ENCODE data around the gene GSTT4.

The GSTT4 gene

DNA sequence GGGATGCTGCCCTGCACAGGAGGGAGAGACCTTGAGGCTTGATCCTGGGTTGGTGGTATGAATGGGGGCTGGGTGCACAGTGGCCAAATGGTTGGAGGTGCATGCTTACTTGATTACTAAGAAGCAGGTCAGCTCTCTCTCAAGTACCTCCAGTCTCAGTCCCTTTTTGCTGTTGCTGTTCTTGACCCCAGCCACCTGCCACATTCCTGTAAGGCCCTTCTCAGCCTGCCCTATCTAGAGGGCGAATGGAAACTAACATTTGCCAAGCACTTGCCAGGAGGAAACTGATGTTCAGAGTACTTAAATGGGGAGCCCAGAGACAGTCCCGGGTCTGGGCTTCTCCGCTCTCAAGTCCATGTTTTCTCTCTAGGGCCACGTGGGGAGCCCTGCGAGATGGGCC lies 45.8 kb upstream of the GSTT4 start:
- no peak overlapping the region for H3K4me2 ChIP-seq (ENCODE audit: insufficient read depth, low read length)
- H3K36me3 ChIP-seq (ENCODE audit: insufficient read depth, low read length) = peaks cover 91% of the 10 kb centered on the region
- no peaks in the 10 kb centered on the region for H4K20me1 ChIP-seq (ENCODE audit: insufficient read depth, low read length)
- DNase-seq (no peak), ATAC-seq (ENCODE audit: insufficient read depth, low read depth) (no peak)
- H2AFZ ChIP-seq (ENCODE audit: low read depth, low read length) = no peak overlapping the region
- H3K4me1 ChIP-seq (ENCODE audit: insufficient read depth, low read length) = no peaks in the 10 kb centered on the region
- no peak overlapping the region for H3K4me3 ChIP-seq (ENCODE audit: low read depth in 1 of 2, low read length in 2 of 2)
- H3K9me3 ChIP-seq (ENCODE audit: insufficient read depth, low read length, severe bottlenecking) = no peaks in the 10 kb centered on the region
- no peak overlapping the region for H3K9ac ChIP-seq (ENCODE audit: low read depth, low read length)
- no peaks in the 10 kb centered on the region for H3K79me2 ChIP-seq (ENCODE audit: insufficient read depth, low read length)
- H3K27me3 ChIP-seq (ENCODE audit: insufficient read depth, low read length, poor library complexity) = no peaks in the 10 kb centered on the region
- TF ChIP-seq EZH2 (IDR thresholded peaks at IDR 0.05; ENCODE audit: borderline replicate concordance, low read depth, low read length, severe bottlenecking) = no peak
- TF ChIP-seq CTCF (IDR thresholded peaks at IDR 0.05; ENCODE audit: borderline replicate concordance, extremely low read depth, low read length, poor library complexity, severe bottlenecking) = no peak
- H3K27ac ChIP-seq (ENCODE audit: low read length) = no peak overlapping the region

DNA sequence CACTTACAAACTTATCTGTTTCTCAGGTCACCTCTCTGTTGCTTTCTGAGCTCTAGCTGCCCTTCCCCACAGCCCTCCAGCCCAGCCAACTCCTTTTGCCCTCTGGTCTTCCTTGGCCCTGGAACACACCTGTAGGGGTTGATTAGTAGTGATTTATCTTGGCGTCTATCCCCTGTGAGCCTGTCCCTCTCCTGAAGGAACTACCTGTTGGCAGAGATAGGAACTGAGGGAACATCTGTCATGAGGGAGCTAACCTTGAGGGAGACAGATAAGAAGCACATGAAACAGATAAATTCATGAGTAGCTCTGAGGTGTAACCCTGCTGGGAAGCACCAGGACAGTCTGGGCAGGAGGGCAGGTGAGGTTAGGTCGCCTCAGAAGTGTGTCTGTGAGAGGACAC lies 44.7 kb upstream of the GSTT4 start:
- no peak overlapping the region for H3K4me3 ChIP-seq (ENCODE audit: low read depth in 1 of 2, low read length in 2 of 2)
- peaks cover 92% of the 10 kb centered on the region for H3K36me3 ChIP-seq (ENCODE audit: insufficient read depth, low read length)
- ATAC-seq (ENCODE audit: insufficient read depth, low read depth) = no peak
- TF ChIP-seq EZH2 (IDR thresholded peaks at IDR 0.05; ENCODE audit: borderline replicate concordance, low read depth, low read length, severe bottlenecking) (no peak), CTCF (IDR thresholded peaks at IDR 0.05; ENCODE audit: borderline replicate concordance, extremely low read depth, low read length, poor library complexity, severe bottlenecking) (no peak)
- H3K4me1 ChIP-seq (ENCODE audit: insufficient read depth, low read length) = no peaks in the 10 kb centered on the region
- no peaks in the 10 kb centered on the region for H4K20me1 ChIP-seq (ENCODE audit: insufficient read depth, low read length)
- no peaks in the 10 kb centered on the region for H3K9me3 ChIP-seq (ENCODE audit: insufficient read depth, low read length, severe bottlenecking)
- H3K79me2 ChIP-seq (ENCODE audit: insufficient read depth, low read length) = no peaks in the 10 kb centered on the region
- no peak overlapping the region for H3K27ac ChIP-seq (ENCODE audit: low read length)
- H2AFZ ChIP-seq (ENCODE audit: low read depth, low read length) = no peak overlapping the region
- H3K9ac ChIP-seq (ENCODE audit: low read depth, low read length) = no peak overlapping the region
- no peak overlapping the region for H3K4me2 ChIP-seq (ENCODE audit: insufficient read depth, low read length)
- DNase-seq = no peak
- no peaks in the 10 kb centered on the region for H3K27me3 ChIP-seq (ENCODE audit: insufficient read depth, low read length, poor library complexity)

DNA sequence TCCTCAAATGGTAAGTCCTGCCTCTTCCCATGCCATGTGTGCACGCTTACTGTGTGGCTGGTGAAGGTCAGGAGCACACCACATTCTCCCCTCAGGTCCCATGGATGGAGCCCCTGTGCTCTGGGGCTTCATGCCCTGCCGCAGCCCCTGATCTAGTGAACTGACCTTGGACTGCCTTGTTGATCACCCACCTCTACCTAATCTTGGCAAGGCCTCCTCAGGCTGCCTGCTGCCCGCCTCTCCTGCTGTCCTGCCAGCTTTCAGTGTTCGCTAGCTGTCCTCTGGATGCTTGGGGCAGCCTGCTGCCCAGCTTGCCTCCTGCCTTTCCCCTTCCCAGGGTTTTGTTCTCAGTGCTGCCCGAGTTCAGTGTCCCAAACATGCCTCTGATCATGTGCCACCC lies 44.0 kb upstream of the GSTT4 start:
- Histone ChIP-seq H3K9me3 (ENCODE audit: insufficient read depth, low read length, severe bottlenecking) (no peaks in the 10 kb centered on the region), H3K9ac (ENCODE audit: low read depth, low read length) (no peak overlapping the region), H3K4me2 (ENCODE audit: insufficient read depth, low read length) (no peak overlapping the region), H4K20me1 (ENCODE audit: insufficient read depth, low read length) (no peaks in the 10 kb centered on the region), H3K4me3 (ENCODE audit: low read depth in 1 of 2, low read length in 2 of 2) (no peak overlapping the region), H3K79me2 (ENCODE audit: insufficient read depth, low read length) (no peaks in the 10 kb centered on the region), H3K36me3 (ENCODE audit: insufficient read depth, low read length) (peaks cover 92% of the 10 kb centered on the region), H3K4me1 (ENCODE audit: insufficient read depth, low read length) (no peaks in the 10 kb centered on the region), H3K27ac (ENCODE audit: low read length) (no peak overlapping the region), H3K27me3 (ENCODE audit: insufficient read depth, low read length, poor library complexity) (no peaks in the 10 kb centered on the region), H2AFZ (ENCODE audit: low read depth, low read length) (no peak overlapping the region)
- ATAC-seq (ENCODE audit: insufficient read depth, low read depth) (no peak), DNase-seq (no peak)
- no peak for TF ChIP-seq EZH2 (IDR thresholded peaks at IDR 0.05; ENCODE audit: borderline replicate concordance, low read depth, low read length, severe bottlenecking)
- no peak for TF ChIP-seq CTCF (IDR thresholded peaks at IDR 0.05; ENCODE audit: borderline replicate concordance, extremely low read depth, low read length, poor library complexity, severe bottlenecking)

DNA sequence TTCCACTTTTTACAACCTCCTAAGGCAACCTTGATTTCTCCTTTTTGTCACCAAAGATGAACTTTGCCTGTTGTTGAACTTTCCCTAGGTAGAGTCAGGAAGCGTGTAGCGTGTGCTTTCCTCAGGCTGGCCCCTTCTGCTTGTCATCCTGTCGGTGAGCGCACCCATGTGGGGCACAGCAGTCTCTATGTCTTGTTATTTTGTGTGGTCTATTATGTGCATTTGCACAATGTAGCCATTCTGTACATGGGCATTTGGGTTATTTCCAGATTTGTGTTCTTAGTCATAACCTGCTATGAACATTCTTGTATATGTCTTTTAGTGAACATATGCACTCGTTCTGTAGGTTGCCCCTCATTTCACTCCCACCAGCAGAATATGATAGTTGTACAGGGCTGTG lies 40.8 kb upstream of the GSTT4 start:
- no peaks in the 10 kb centered on the region for H3K4me1 ChIP-seq (ENCODE audit: insufficient read depth, low read length)
- H3K4me3 ChIP-seq (ENCODE audit: low read depth in 1 of 2, low read length in 2 of 2) = no peak overlapping the region
- no peak overlapping the region for H3K4me2 ChIP-seq (ENCODE audit: insufficient read depth, low read length)
- no peak overlapping the region for H3K9ac ChIP-seq (ENCODE audit: low read depth, low read length)
- peaks cover 98% of the 10 kb centered on the region for H3K36me3 ChIP-seq (ENCODE audit: insufficient read depth, low read length)
- H2AFZ ChIP-seq (ENCODE audit: low read depth, low read length) = no peak overlapping the region
- no peak for ATAC-seq (ENCODE audit: insufficient read depth, low read depth)
- no peaks in the 10 kb centered on the region for H3K9me3 ChIP-seq (ENCODE audit: insufficient read depth, low read length, severe bottlenecking)
- DNase-seq = no peak
- H3K79me2 ChIP-seq (ENCODE audit: insufficient read depth, low read length) = no peaks in the 10 kb centered on the region
- H4K20me1 ChIP-seq (ENCODE audit: insufficient read depth, low read length) = 0 out of 2 replicates have a peak, but pooled peaks cover 3% of the 10 kb centered on the region
- no peaks in the 10 kb centered on the region for H3K27me3 ChIP-seq (ENCODE audit: insufficient read depth, low read length, poor library complexity)
- no peak for TF ChIP-seq CTCF (IDR thresholded peaks at IDR 0.05; ENCODE audit: borderline replicate concordance, extremely low read depth, low read length, poor library complexity, severe bottlenecking)
- no peak for TF ChIP-seq EZH2 (IDR thresholded peaks at IDR 0.05; ENCODE audit: borderline replicate concordance, low read depth, low read length, severe bottlenecking)
- no peak overlapping the region for H3K27ac ChIP-seq (ENCODE audit: low read length)
